Trophoblast cell (in vitro differentiated cells and primary cell): ENCODE data around the gene L3MBTL4.

Experiments used
- DNase-seq, 2 donors: peaks; one replicate each; pipeline ENCODE4 v3.0.0-alpha.2; 2016
- H2AFZ ChIP-seq: 2 replicates; pipeline ENCODE4 v1.6.1; 2013; ENCODE audit warnings: low read length, moderate library complexity, mild to moderate bottlenecking; ENCODE audit not compliant: insufficient read depth, poor library complexity
- H2AK5ac ChIP-seq: 2 replicates; pipeline ENCODE4 v1.6.1; 2013; ENCODE audit warnings: mild to moderate bottlenecking, low read length
- H2BK120ac ChIP-seq: 2 replicates; pipeline ENCODE4 v1.6.1; 2013; ENCODE audit warnings: low read length, mild to moderate bottlenecking, moderate library complexity; ENCODE audit not compliant: insufficient read depth, poor library complexity
- H2BK12ac ChIP-seq: 2 replicates; pipeline ENCODE4 v1.6.1; 2013; ENCODE audit warnings: mild to moderate bottlenecking, low read length, moderate library complexity
- H2BK5ac ChIP-seq: 2 replicates; pipeline ENCODE4 v1.6.1; 2013; ENCODE audit warnings: low read length, low read depth, moderate library complexity, mild to moderate bottlenecking; ENCODE audit not compliant: poor library complexity
- H3K14ac ChIP-seq: 2 replicates; pipeline ENCODE4 v1.6.1; 2013; ENCODE audit warnings: mild to moderate bottlenecking, low read length
- H3K18ac ChIP-seq: 2 replicates; pipeline ENCODE4 v1.6.1; 2013; ENCODE audit warnings: mild to moderate bottlenecking, low read length
- H3K23ac ChIP-seq: 2 replicates; pipeline ENCODE4 v1.6.1; 2013; ENCODE audit warnings: low read length
- H3K27ac ChIP-seq: 2 replicates; pipeline ENCODE4 v1.5.1; 2013; ENCODE audit warnings: low read depth, mild to moderate bottlenecking, inconsistent platforms, low read length, moderate library complexity
- H3K27me3 ChIP-seq: 2 replicates; pipeline ENCODE4 v1.6.1; 2013; ENCODE audit warnings: inconsistent platforms, mild to moderate bottlenecking, low read length, moderate library complexity; ENCODE audit not compliant: insufficient read depth
- H3K36me3 ChIP-seq, 2 experiments: 1 replicate in 1 of 2; 2 replicates in 1 of 2; pipeline ENCODE4 v1.6.1; 2013; ENCODE audit warnings: low read length in 2 of 2, mild to moderate bottlenecking in 2 of 2, moderate library complexity in 1 of 2; ENCODE audit not compliant: insufficient read depth in 2 of 2, control insufficient read depth in 1 of 2
- H3K4ac ChIP-seq: 2 replicates; pipeline ENCODE4 v1.6.1; 2013; ENCODE audit warnings: low read depth, mild to moderate bottlenecking, low read length, moderate library complexity
- H3K4me1 ChIP-seq, 2 experiments: 1 replicate in 1 of 2; 2 replicates in 1 of 2; pipeline ENCODE4 v1.6.1; 2013; ENCODE audit warnings: low read length in 2 of 2, mild to moderate bottlenecking in 2 of 2, moderate library complexity in 1 of 2; ENCODE audit not compliant: insufficient read depth in 2 of 2, control insufficient read depth in 1 of 2
- H3K4me2 ChIP-seq: 2 replicates; pipeline ENCODE4 v1.6.1; 2013; ENCODE audit warnings: inconsistent platforms, mild to moderate bottlenecking, low read length, moderate library complexity
- H3K4me3 ChIP-seq: 2 replicates; pipeline ENCODE4 v1.5.1; 2013; ENCODE audit warnings: mild to moderate bottlenecking, low read depth, low read length, inconsistent platforms
- H3K79me1 ChIP-seq: one replicate; pipeline ENCODE4 v1.6.1; 2013; ENCODE audit warnings: low read length
- H3K79me2 ChIP-seq: 2 replicates; pipeline ENCODE4 v1.6.1; 2013; ENCODE audit warnings: low read length, mild to moderate bottlenecking; ENCODE audit not compliant: control insufficient read depth, insufficient read depth, poor library complexity
- H3K9ac ChIP-seq: 2 replicates; pipeline ENCODE4 v1.6.1; 2013; ENCODE audit warnings: mild to moderate bottlenecking, low read length
- H3K9me3 ChIP-seq: 2 replicates; pipeline ENCODE4 v1.6.1; 2013; ENCODE audit warnings: low read depth, mild to moderate bottlenecking, control low read depth, inconsistent platforms, low read length; ENCODE audit not compliant: insufficient read depth
- H4K12ac ChIP-seq: 2 replicates; pipeline ENCODE4 v1.6.1; 2013; ENCODE audit warnings: low read depth, mild to moderate bottlenecking, low read length, moderate library complexity
- H4K8ac ChIP-seq: 2 replicates; pipeline ENCODE4 v1.6.1; 2013; ENCODE audit warnings: low read depth, mild to moderate bottlenecking, low read length, moderate library complexity
- H4K91ac ChIP-seq: one replicate; pipeline ENCODE4 v1.6.1; 2013; ENCODE audit warnings: low read depth, mild to moderate bottlenecking, low read length, moderate library complexity
- WGBS: extraction: QIAGEN DNeasy Blood & Tissue Kit; methylation state at CpG from one replicate; pipeline ENCODE4 v1.1.7; 2013; ENCODE audit warnings: missing lambda C conversion rate; ENCODE audit not compliant: insufficient read length, insufficient coverage; ENCODE audit errors: extremely low coverage; 5-methylcytosine and 5-hydroxymethylcytosine counted together

L3MBTL4 gene

DNA sequence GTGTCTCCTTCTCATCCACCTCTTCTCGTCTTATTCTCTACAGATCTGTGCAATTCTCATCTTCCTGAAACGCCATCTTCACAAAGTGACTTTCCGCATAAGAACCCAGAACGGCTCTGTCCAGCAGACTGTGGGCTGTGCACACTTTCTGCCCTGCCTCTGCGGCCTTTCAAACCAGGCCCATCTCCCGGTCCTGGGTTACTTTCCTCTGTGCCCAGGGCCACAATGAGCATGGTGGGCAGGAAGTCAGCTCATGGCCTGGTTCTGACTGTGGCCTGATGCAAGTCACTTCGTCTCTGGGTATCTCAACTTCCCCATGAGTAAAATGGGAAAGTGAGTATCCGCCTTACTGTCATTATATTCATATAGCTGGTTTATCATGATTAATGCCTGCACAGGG lies 447.7 kb downstream of the L3MBTL4 start:
- H3K4me3 ChIP-seq, result no peak overlapping the region

GRCh38 chr18:5966514-5966913 lies 448.2 kb downstream of the L3MBTL4 start:
- H3K4me2 ChIP-seq, result no peak overlapping the region
- H3K79me1 ChIP-seq, result no peaks in the 10 kb centered on the region
- H3K18ac ChIP-seq, result no peak overlapping the region
- no peak overlapping the region for H3K4ac ChIP-seq
- H2AK5ac ChIP-seq, result no peak overlapping the region
- H4K8ac ChIP-seq, result no peak overlapping the region
- no peak for DNase-seq
- H2BK5ac ChIP-seq, result no peak overlapping the region
- no peak overlapping the region for H2BK12ac ChIP-seq
- H3K14ac ChIP-seq, result no peak overlapping the region
- H2AFZ ChIP-seq, result no peak overlapping the region
- H3K27ac ChIP-seq, result no peak overlapping the region
- no peaks in the 10 kb centered on the region for H3K27me3 ChIP-seq
- no CpG with 5 or more reads among the region's 4 CpGs for WGBS
- no peak overlapping the region for H2BK120ac ChIP-seq
- peaks cover 0 to 2% of the 10 kb centered on the region in 2 experiments for H3K4me1 ChIP-seq
- H3K23ac ChIP-seq, result no peak overlapping the region
- H3K36me3 ChIP-seq, result no peaks in the 10 kb centered on the region
- H3K4me3 ChIP-seq, result no peak overlapping the region
- H4K91ac ChIP-seq, result no peak overlapping the region
- no peaks in the 10 kb centered on the region for H3K79me2 ChIP-seq
- H3K9me3 ChIP-seq, result peaks cover 3% of the 10 kb centered on the region
- no peak overlapping the region for H3K9ac ChIP-seq
- H4K12ac ChIP-seq, result no peak overlapping the region

More for the DNA sequence above, 447.7 kb downstream of the L3MBTL4 start:
- no peaks in the 10 kb centered on the region for H3K9me3 ChIP-seq
- no peak overlapping the region for H2AFZ ChIP-seq
- H4K91ac ChIP-seq, result no peak overlapping the region
- no peak overlapping the region for H3K9ac ChIP-seq
- no peak overlapping the region for H3K23ac ChIP-seq
- H3K79me2 ChIP-seq, result no peaks in the 10 kb centered on the region
- H3K18ac ChIP-seq, result no peak overlapping the region
- no CpG with 5 or more reads among the region's 8 CpGs for WGBS
- no peaks in the 10 kb centered on the region for H3K79me1 ChIP-seq
- no peak overlapping the region for H3K27ac ChIP-seq
- H2BK120ac ChIP-seq, result no peak overlapping the region
- H3K27me3 ChIP-seq, result no peaks in the 10 kb centered on the region
- no peak overlapping the region for H4K8ac ChIP-seq
- H3K4me1 ChIP-seq, result no peaks in the 10 kb centered on the region
- H3K4ac ChIP-seq, result no peak overlapping the region
- H2BK12ac ChIP-seq, result no peak overlapping the region
- no peak overlapping the region for H2AK5ac ChIP-seq
- H3K14ac ChIP-seq, result no peak overlapping the region
- DNase-seq, result no peak
- H4K12ac ChIP-seq, result no peak overlapping the region
- no peak overlapping the region for H3K4me2 ChIP-seq
- H3K36me3 ChIP-seq, result no peaks in the 10 kb centered on the region
- no peak overlapping the region for H2BK5ac ChIP-seq

DNA sequence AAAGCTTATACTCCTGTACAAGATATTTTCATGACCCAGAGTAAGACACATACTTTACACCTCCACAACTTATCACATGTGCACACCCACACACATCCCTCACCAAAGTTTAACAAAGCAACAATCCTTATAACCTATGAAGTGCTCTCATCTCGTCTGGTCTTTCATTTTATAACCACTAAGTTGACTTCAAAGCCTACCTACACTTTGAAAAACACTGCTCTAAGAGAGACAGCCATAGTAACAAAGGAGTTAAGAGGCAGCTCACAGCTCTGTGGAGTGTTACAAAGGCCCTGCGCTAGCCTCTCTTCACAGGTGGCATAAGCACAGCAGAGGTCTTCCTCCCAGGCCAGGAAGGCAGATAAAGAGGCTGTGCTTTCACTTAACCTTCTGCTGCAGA lies 449.7 kb downstream of the L3MBTL4 start:
- Histone ChIP-seq H3K14ac (no peak overlapping the region), H3K4ac (no peak overlapping the region), H2BK12ac (no peak overlapping the region), H4K12ac (no peak overlapping the region), H2AFZ (no peak overlapping the region), H3K79me2 (no peaks in the 10 kb centered on the region), H3K27me3 (no peaks in the 10 kb centered on the region), H3K9me3 (peaks cover 3% of the 10 kb centered on the region), H3K23ac (no peak overlapping the region), H3K4me1 (peaks cover 0 to 2% of the 10 kb centered on the region in 2 experiments), H3K79me1 (no peaks in the 10 kb centered on the region), H4K91ac (no peak overlapping the region), H3K18ac (no peak overlapping the region), H4K8ac (no peak overlapping the region), H3K9ac (no peak overlapping the region), H2AK5ac (no peak overlapping the region), H3K4me2 (no peak overlapping the region), H2BK5ac (no peak overlapping the region), H2BK120ac (no peak overlapping the region), H3K36me3 (no peaks in the 10 kb centered on the region), H3K4me3 (no peak overlapping the region), H3K27ac (no peak overlapping the region)
- no CpG with 5 or more reads among the region's 2 CpGs for WGBS
- no peak for DNase-seq

DNA sequence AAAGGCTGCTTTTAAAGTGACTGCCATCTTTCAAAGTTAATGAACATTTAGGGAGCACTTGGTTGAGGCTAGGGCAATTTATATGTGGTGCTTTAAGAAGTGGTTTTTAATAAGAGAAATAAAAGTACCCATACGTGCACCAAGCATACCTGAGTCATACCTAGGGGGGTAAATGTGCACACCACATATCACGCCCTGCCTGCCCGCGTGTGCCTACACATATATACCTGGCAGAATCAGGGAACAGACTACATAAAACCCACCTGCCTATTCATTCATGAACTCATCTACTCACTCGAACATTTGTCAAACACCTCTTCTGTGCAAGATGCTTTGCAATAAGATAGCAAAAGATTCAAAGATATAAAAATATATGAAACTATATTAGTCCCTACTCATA lies 450.1 kb downstream of the L3MBTL4 start:
- no peaks in the 10 kb centered on the region for H3K27me3 ChIP-seq
- no peak overlapping the region for H2BK5ac ChIP-seq
- no peak overlapping the region for H2BK12ac ChIP-seq
- no peak overlapping the region for H3K9ac ChIP-seq
- H2AK5ac ChIP-seq, result no peak overlapping the region
- H2BK120ac ChIP-seq, result no peak overlapping the region
- H3K23ac ChIP-seq, result no peak overlapping the region
- H3K9me3 ChIP-seq, result peaks cover 3% of the 10 kb centered on the region
- H4K8ac ChIP-seq, result no peak overlapping the region
- no peak overlapping the region for H3K18ac ChIP-seq
- H3K4me2 ChIP-seq, result no peak overlapping the region
- H3K4me1 ChIP-seq, result peaks cover 0 to 2% of the 10 kb centered on the region in 2 experiments
- H3K79me1 ChIP-seq, result no peaks in the 10 kb centered on the region
- H4K91ac ChIP-seq, result no peak overlapping the region
- no peak for DNase-seq
- H3K36me3 ChIP-seq, result no peaks in the 10 kb centered on the region
- H3K27ac ChIP-seq, result no peak overlapping the region
- no peak overlapping the region for H3K4me3 ChIP-seq
- H2AFZ ChIP-seq, result no peak overlapping the region
- H3K4ac ChIP-seq, result no peak overlapping the region
- H3K79me2 ChIP-seq, result no peaks in the 10 kb centered on the region
- WGBS, result no CpG with 5 or more reads among the region's 5 CpGs
- H3K14ac ChIP-seq, result no peak overlapping the region
- no peak overlapping the region for H4K12ac ChIP-seq
